ENCODE results near the gene ITPK1. TPM values are rescaled to one million over a fixed set of nuclear protein-coding genes. Genes with fewer than 3 reads are reported as not detected.

The ITPK1 gene
- total RNA-seq, 3 donors from 2014 or later (not counting 1 experiment from before 2014, with no cell fraction given): 73.2 to 74.8 (median 74.4) TPM

DNA sequence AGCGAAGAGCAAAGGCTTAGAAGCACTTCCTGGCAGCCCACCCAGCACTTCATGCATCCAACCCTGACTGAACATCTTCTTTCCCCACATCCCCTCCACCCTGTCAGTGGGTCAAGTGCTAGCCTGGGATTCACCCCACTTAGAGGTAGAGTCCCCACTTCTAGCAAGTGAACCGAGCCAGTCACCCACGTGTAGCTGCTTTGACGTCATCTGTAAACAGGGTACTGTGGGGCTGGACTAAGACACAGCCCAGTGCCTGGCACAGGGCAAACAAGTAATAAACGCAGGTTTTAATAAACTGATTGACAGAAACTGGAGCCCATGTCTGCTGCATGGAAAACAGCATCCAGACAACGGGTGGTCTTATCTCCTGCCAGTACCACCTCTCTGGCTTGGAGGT, 61.7 kb downstream of the ITPK1 start:
- H3K4me3 ChIP-seq (ENCODE audit: low read length): no peak overlapping the region
- H3K4me1 ChIP-seq (ENCODE audit: control insufficient read depth, insufficient read depth, low read length): peaks cover 15% of the 10 kb centered on the region
- no peaks in the 10 kb centered on the region for H3K9me3 Mint-ChIP-seq
- peaks cover 4% of the 10 kb centered on the region for H3K36me3 ChIP-seq (ENCODE audit: control insufficient read depth, insufficient read depth, low read length)
- no peak overlapping the region for H3K4me3 Mint-ChIP-seq
- no peak overlapping the region for H3K27ac ChIP-seq (ENCODE audit: low read length)
- ATAC-seq: no peak
- no peaks in the 10 kb centered on the region for H3K27me3 ChIP-seq (ENCODE audit: control insufficient read depth, insufficient read depth, low read length)
- no peaks in the 10 kb centered on the region for H3K36me3 Mint-ChIP-seq
- peaks cover 15 to 33% of the 10 kb centered on the region in 2 donors for H3K4me1 Mint-ChIP-seq
- H3K9me3 ChIP-seq (ENCODE audit: control insufficient read depth, insufficient read depth, low read length): no peaks in the 10 kb centered on the region
- 88% methylated on average over 6 of the region's 6 CpGs for WGBS (ENCODE audit: insufficient coverage)
- TF ChIP-seq, protein P1, sequence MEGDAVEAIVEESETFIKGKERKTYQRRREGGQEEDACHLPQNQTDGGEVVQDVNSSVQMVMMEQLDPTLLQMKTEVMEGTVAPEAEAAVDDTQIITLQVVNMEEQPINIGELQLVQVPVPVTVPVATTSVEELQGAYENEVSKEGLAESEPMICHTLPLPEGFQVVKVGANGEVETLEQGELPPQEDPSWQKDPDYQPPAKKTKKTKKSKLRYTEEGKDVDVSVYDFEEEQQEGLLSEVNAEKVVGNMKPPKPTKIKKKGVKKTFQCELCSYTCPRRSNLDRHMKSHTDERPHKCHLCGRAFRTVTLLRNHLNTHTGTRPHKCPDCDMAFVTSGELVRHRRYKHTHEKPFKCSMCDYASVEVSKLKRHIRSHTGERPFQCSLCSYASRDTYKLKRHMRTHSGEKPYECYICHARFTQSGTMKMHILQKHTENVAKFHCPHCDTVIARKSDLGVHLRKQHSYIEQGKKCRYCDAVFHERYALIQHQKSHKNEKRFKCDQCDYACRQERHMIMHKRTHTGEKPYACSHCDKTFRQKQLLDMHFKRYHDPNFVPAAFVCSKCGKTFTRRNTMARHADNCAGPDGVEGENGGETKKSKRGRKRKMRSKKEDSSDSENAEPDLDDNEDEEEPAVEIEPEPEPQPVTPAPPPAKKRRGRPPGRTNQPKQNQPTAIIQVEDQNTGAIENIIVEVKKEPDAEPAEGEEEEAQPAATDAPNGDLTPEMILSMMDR (IDR thresholded peaks at IDR 0.05): no peak
- H3K27ac Mint-ChIP-seq: peak overlapping the region in 1 of 2 donors; percentile 90
- H3K27me3 Mint-ChIP-seq (ENCODE audit: low read depth in 2 of 2): no peaks in the 10 kb centered on the region
- intact Hi-C loops (cut with micrococcal nuclease): no loop called here
- DNase-seq: no peak

DNA sequence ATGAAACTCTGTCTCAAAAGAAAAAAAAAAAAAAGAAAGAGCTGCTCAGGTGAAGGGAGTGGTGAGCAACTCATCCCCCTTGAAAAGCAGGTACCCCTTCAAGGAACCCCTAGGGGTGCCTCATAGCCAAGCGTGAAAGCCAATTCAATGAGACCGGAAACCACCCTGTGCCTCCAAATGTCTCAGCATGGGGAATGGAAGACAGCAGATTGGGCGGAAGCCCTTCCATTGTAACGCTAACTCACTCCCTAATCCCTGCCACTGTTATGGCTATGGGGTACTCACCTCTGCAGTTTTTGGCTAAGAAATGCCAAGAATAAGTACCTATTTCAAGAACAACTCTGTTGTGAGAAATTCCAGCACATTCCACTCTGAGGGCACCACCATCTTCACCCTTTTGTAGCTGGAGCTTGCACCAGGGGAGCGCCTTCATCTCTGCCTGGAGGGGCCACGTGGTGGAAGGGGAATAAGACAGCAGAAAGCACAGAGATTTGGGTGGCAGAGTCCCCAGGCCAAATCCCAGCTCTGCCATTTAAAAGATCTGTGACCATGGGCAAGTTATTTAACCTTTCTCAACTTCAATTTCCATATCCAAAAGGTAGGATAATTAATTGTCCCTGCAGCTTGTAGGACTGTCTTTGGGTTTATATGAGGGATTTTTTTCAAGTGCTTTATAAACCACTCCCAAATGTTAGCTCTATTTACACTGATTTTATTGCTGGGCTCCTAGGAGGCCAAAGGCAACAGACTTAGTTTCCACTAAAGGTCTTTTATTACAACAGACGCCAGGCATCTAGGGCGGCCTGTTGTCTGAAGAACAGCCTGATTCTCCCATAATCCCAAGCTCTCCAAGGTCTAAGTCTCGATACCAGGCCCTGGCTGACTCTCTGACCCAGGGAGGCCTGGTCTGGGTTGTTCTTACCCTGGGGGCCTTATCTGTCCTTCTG, 63.9 kb downstream of the ITPK1 start:
- Mint-ChIP-seq H3K4me1 (peaks cover 16 to 26% of the 10 kb centered on the region in 2 donors), H3K9me3 (no peaks in the 10 kb centered on the region), H3K36me3 (no peaks in the 10 kb centered on the region), H3K27me3 (ENCODE audit: low read depth in 2 of 2) (no peaks in the 10 kb centered on the region), H3K27ac (no peak overlapping the region), H3K4me3 (no peak overlapping the region)
- no peak overlapping the region for H3K4me3 ChIP-seq (ENCODE audit: low read length)
- DNase-seq (no peak), ATAC-seq (no peak)
- peaks cover 13% of the 10 kb centered on the region for H3K4me1 ChIP-seq (ENCODE audit: control insufficient read depth, insufficient read depth, low read length)
- H3K27me3 ChIP-seq (ENCODE audit: control insufficient read depth, insufficient read depth, low read length): no peaks in the 10 kb centered on the region
- intact Hi-C loops (cut with micrococcal nuclease): no loop called here
- peaks cover 4% of the 10 kb centered on the region for H3K36me3 ChIP-seq (ENCODE audit: control insufficient read depth, insufficient read depth, low read length)
- WGBS (ENCODE audit: insufficient coverage): 96% methylated on average over 9 of the region's 9 CpGs
- no peak overlapping the region for H3K27ac ChIP-seq (ENCODE audit: low read length)
- H3K9me3 ChIP-seq (ENCODE audit: control insufficient read depth, insufficient read depth, low read length): no peaks in the 10 kb centered on the region
- TF ChIP-seq, protein P1 (IDR thresholded peaks at IDR 0.05): no peak

DNA sequence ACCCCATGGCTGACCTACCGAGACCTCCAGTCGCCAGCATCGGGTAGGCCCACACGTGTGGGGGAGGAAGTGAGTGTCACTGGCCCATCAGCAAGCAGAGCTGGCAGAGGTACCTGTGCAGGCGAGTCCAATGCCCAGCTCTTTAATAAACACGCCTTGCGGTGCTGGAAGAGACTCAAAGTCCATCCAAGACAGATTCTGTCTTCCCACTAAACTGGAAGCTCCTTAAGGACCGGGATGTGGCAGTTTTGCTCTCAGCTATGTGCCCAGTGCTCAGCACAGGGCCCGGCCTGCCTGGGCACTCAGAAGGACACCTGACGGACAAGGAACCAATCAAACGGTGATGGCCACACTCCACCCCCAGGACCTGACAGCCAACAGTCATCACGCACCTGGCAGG, 65.0 kb downstream of the ITPK1 start:
- WGBS (ENCODE audit: insufficient coverage): 95% methylated on average over 12 of the region's 12 CpGs
- Histone ChIP-seq H3K4me1 (ENCODE audit: control insufficient read depth, insufficient read depth, low read length) (peaks cover 13% of the 10 kb centered on the region), H3K36me3 (ENCODE audit: control insufficient read depth, insufficient read depth, low read length) (peaks cover 2% of the 10 kb centered on the region), H3K27ac (ENCODE audit: low read length) (no peak overlapping the region), H3K9me3 (ENCODE audit: control insufficient read depth, insufficient read depth, low read length) (no peaks in the 10 kb centered on the region), H3K27me3 (ENCODE audit: control insufficient read depth, insufficient read depth, low read length) (no peaks in the 10 kb centered on the region), H3K4me3 (ENCODE audit: low read length) (no peak overlapping the region)
- ATAC-seq (no peak), DNase-seq (no peak)
- no peaks in the 10 kb centered on the region for H3K9me3 Mint-ChIP-seq
- H3K4me3 Mint-ChIP-seq: no peak overlapping the region
- intact Hi-C loops (cut with micrococcal nuclease): no loop called here
- no peaks in the 10 kb centered on the region for H3K36me3 Mint-ChIP-seq
- H3K4me1 Mint-ChIP-seq: peaks cover 13 to 27% of the 10 kb centered on the region in 2 donors
- H3K27me3 Mint-ChIP-seq (ENCODE audit: low read depth in 2 of 2): no peaks in the 10 kb centered on the region
- TF ChIP-seq, protein P1 (IDR thresholded peaks at IDR 0.05): no peak
- no peak overlapping the region for H3K27ac Mint-ChIP-seq
